HepG2 (cell line): ENCODE data around the gene CHN2. TPM values are rescaled to one million over a fixed set of nuclear protein-coding genes. Genes with fewer than 3 reads are reported as not detected.

Experiments
- CHD4 ChIP-seq: fragments of 200-600 bp; sonication (generic); IDR thresholded peaks from 2 replicates; pipeline ENCODE4 v1.7.0; 2017; ENCODE audit warnings: mild to moderate bottlenecking, low read length, borderline replicate concordance
- DPF2 ChIP-seq: sonication (generic); formaldehyde crosslinking; IDR thresholded peaks from 2 replicates; pipeline ENCODE4 v1.4.0; 2020; ENCODE audit warnings: mild to moderate bottlenecking, low read depth, missing genetic modification reagents, borderline replicate concordance
- ETV5 ChIP-seq: IDR thresholded peaks from 2 replicates; pipeline ENCODE4 v1.6.1; 2018; ENCODE audit warnings: missing biosample characterization, missing genetic modification reagents, inconsistent platforms, borderline replicate concordance
- FOSL1 ChIP-seq: sonication (generic); formaldehyde crosslinking; IDR thresholded peaks from 2 replicates; pipeline ENCODE4 v1.9.0; 2021; ENCODE audit warnings: missing genetic modification reagents, borderline replicate concordance
- GATAD2A ChIP-seq: IDR thresholded peaks from 2 replicates; pipeline ENCODE4 v1.6.1; 2016
- GLMP ChIP-seq: sonication (generic); formaldehyde crosslinking; IDR thresholded peaks from 2 replicates; pipeline ENCODE4 v1.9.0; 2021; ENCODE audit warnings: missing genetic modification reagents, mild to moderate bottlenecking, borderline replicate concordance
- GZF1 ChIP-seq: sonication (generic); formaldehyde crosslinking; IDR thresholded peaks from 2 replicates; pipeline ENCODE4 v1.5.1; 2020; ENCODE audit warnings: mild to moderate bottlenecking, missing genetic modification reagents
- HHEX ChIP-seq: IDR thresholded peaks from 2 replicates; pipeline ENCODE4 v1.6.1; 2016; ENCODE audit warnings: control low read depth
- HMG20B ChIP-seq: conservative IDR thresholded peaks from 2 replicates; pipeline ENCODE4 v1.6.1; 2016; ENCODE audit warnings: missing genetic modification reagents, missing compliant biosample characterization
- HMGXB4 ChIP-seq, 2 experiments: sonication (generic) in 1 of 2; formaldehyde crosslinking in 1 of 2; IDR thresholded peaks; 2 replicates each; pipeline versions ENCODE4 v1.4.0 to v1.6.1; 2018 to 2020; ENCODE audit warnings: missing genetic modification reagents in 2 of 2, borderline replicate concordance in 1 of 2, low read depth in 1 of 2, mild to moderate bottlenecking in 1 of 2, missing biosample characterization in 1 of 2
- NCOR1 ChIP-seq: fragments of 200-600 bp; sonication (generic); IDR thresholded peaks from 2 replicates; pipeline ENCODE4 v1.7.0; 2017; ENCODE audit warnings: antibody characterized with exemption, low read length, borderline replicate concordance
- SMAD3 ChIP-seq: sonication (generic); formaldehyde crosslinking; IDR thresholded peaks from 2 replicates; pipeline ENCODE4 v1.4.0; 2020; ENCODE audit warnings: missing genetic modification reagents
- SNAPC5 ChIP-seq: sonication (generic); formaldehyde crosslinking; IDR thresholded peaks from 2 replicates; pipeline ENCODE4 v1.8.1; 2023; ENCODE audit warnings: mild to moderate bottlenecking, missing genetic modification reagents, borderline replicate concordance
- THRA ChIP-seq: sonication (generic); formaldehyde crosslinking; IDR thresholded peaks from 2 replicates; pipeline ENCODE4 v1.4.0; 2020; ENCODE audit warnings: missing genetic modification reagents, borderline replicate concordance
- TSC22D2 ChIP-seq: sonication (generic); formaldehyde crosslinking; IDR thresholded peaks from 2 replicates; pipeline ENCODE4 v1.5.1; 2020; ENCODE audit warnings: missing genetic modification reagents, mild to moderate bottlenecking, borderline replicate concordance
- ZNF256 ChIP-seq: sonication (generic); formaldehyde crosslinking; conservative IDR thresholded peaks from 2 replicates; pipeline ENCODE4 v1.4.0; 2020; ENCODE audit warnings: missing genetic modification reagents
- ZNF441 ChIP-seq: sonication (generic); formaldehyde crosslinking; IDR thresholded peaks from 2 replicates; pipeline ENCODE4 v1.7.0; 2021; ENCODE audit warnings: missing genetic modification reagents, borderline replicate concordance
- ZNF562 ChIP-seq: sonication (generic); formaldehyde crosslinking; IDR thresholded peaks from 2 replicates; pipeline ENCODE4 v1.8.0; 2022; ENCODE audit warnings: missing genetic modification reagents, borderline replicate concordance
- ZNF609 ChIP-seq: sonication (generic); formaldehyde crosslinking; IDR thresholded peaks from 2 replicates; pipeline ENCODE4 v1.4.0; 2020; ENCODE audit warnings: mild to moderate bottlenecking, missing genetic modification reagents, borderline replicate concordance
- polyA plus RNA-seq, 8 experiments: library from polyadenylated mRNA; depleted of rRNA in 3 of 8; stranded (reverse) in 7 of 8; unstranded in 1 of 8; fragments of >200 nt; fragmentation: Illumina TruSeq in 4 of 8; extraction: Trizol in 4 of 8; gene quantifications; 2 replicates each; pipeline versions ENCODE4 v1.2.1 to v1.2.3, GENCODE V29; 2011 to 2016; ENCODE audit warnings: low read depth in 4 of 8, missing spikeins in 1 of 8, mixed read lengths in 1 of 8; ENCODE audit not compliant: insufficient read depth in 1 of 8
- total RNA-seq, 5 experiments: library from RNA; depleted of rRNA; stranded (reverse); fragments of >200 nt; fragmentation: Illumina TruSeq; extraction: Trizol; gene quantifications; 2 replicates each; pipeline ENCODE4 v1.2.3, GENCODE V29; 2016; ENCODE audit warnings: low read depth in 1 of 5

CHN2 gene
- total and polyA plus RNA-seq, 2 of the 13 experiments (the other 11 are each of a cell fraction or from before 2014, with no cell fraction given), result 23.5 to 30.5 TPM

GRCh38 chr7:29230871-29231345 is 36.3 kb downstream of the CHN2 start (continued):
- TF ChIP-seq HHEX (CRISPR knock-in tag) (0 out of 2 replicates have a peak, but pooled peaks have one; percentile 48), SNAPC5 (CRISPR knock-in tag) (no peak), SMAD3 (peak; percentile 78; the same call in 1 of the 2 replicates), DPF2 (CRISPR knock-in tag) (peak; percentile 94), ZNF562 (CRISPR knock-in tag) (no peak), CHD4 (peak; percentile 95; the same call in 1 of the 2 replicates), HMG20B (CRISPR knock-in tag) (no peak), THRA (peak; percentile 33; the same call in 1 of the 2 replicates), GLMP (no peak), HMGXB4 (CRISPR knock-in tag; IDR thresholded peaks at IDR 0.05; ENCODE audit: borderline replicate concordance in 1 of 2, low read depth in 1 of 2) (no peak; a peak in 1 of 4 replicates), ZNF256 (CRISPR knock-in tag) (no peak), NCOR1 (peak; percentile 87; the same call in 1 of the 2 replicates), ZNF609 (CRISPR knock-in tag) (peak; percentile 77), ZNF441 (CRISPR knock-in tag) (no peak), GZF1 (no peak), ETV5 (CRISPR knock-in tag) (peak; percentile 48; the same call in 1 of the 2 replicates), TSC22D2 (CRISPR knock-in tag) (no peak), GATAD2A (peak; percentile 98), FOSL1 (CRISPR knock-in tag) (no peak)
